Esophagus squamous epithelium (tissue), 4 donors: ENCODE data around the gene DLX5.

ENCODE experiments used
- CTCF ChIP-seq, 6 experiments: fragments of 450-650 bp in 4 of 6; fragments of 200-600 bp in 2 of 6; sonication (generic) in 2 of 6; IDR thresholded peaks; one replicate each; pipeline ENCODE4 v1.5.1; 2016 to 2019; ENCODE audit warnings: antibody characterized with exemption in 6 of 6, mild to moderate bottlenecking in 4 of 6, moderate library complexity in 4 of 6
- POLR2A ChIP-seq, 4 donors: fragments of 450-650 bp; IDR thresholded peaks; one replicate each; pipeline ENCODE4 v1.6.1; 2017; ENCODE audit warnings: antibody characterized with exemption in 4 of 4, mild to moderate bottlenecking in 4 of 4, moderate library complexity in 3 of 4

- TF ChIP-seq POLR2A (IDR thresholded peaks at IDR 0.05) (no peak), CTCF (IDR thresholded peaks at IDR 0.05) (no peak)
Observed at GRCh38 chr7:97015279-97015678, 9.4 kb downstream of the DLX5 start.
